Activated naive CD8-positive, alpha-beta T cell treated with anti-CD3 and anti-CD28 coated beads, Interleukin-2, amount 10 ng/mL, durations not matched to agents 7 days and 5 days (primary cell): Measurements from ENCODE around the gene PCP2. TPM values are rescaled to one million over a fixed set of nuclear protein-coding genes. Genes with fewer than 3 reads are reported as not detected.

Experiments
- microRNA-seq: library from miRNA; unstranded; fragments of <30 nt; microRNA quantifications from one replicate; pipeline ENCODE4 v1.2.0, GENCODE V29; 2022
- total RNA-seq, 2 experiments: library from RNA; stranded (reverse); gene quantifications; one replicate each; pipeline ENCODE4 v1.2.3, GENCODE V29; 2021

PCP2 gene
- total RNA-seq, 2 experiments from 2014 or later = 2.6 to 4.8 TPM

Small RNA genes lying within 50 kb of the gene (microRNA-seq; reads per million reads assigned to microRNA genes)
- not detected for gene MIR6792

Other genes with a start within 250 kb of the PCP2 start
- 1 to 10 TPM; 1.0 to 1.3 TPM for gene PEX11G, start 144.7 kb downstream of the PCP2 start, total RNA-seq
- 10 to 100 TPM; 12.6 to 13.1 TPM for gene ZNF358, start 117.6 kb downstream of the PCP2 start, total RNA-seq
- gene MCOLN1, start 111.1 kb downstream of the PCP2 start, total RNA-seq = 10 to 100 TPM; 17.5 to 18.2 TPM
- gene PNPLA6, start 98.0 kb downstream of the PCP2 start, total RNA-seq = 100 to 1,000 TPM; 152 to 155 TPM
- under 1 TPM; 0.40 to 0.50 TPM for gene CAMSAP3, start 37.9 kb downstream of the PCP2 start, total RNA-seq
- 10 to 100 TPM; 53.5 to 58.1 TPM for gene XAB2, start 4.2 kb downstream of the PCP2 start, total RNA-seq
- 100 to 1,000 TPM; 134 to 158 TPM for gene PET100, start 3.9 kb downstream of the PCP2 start, total RNA-seq
- 100 to 1,000 TPM; 170 to 189 TPM for gene STXBP2, start 3.4 kb upstream of the PCP2 start, total RNA-seq
- gene RETN, start 35.3 kb upstream of the PCP2 start, total RNA-seq = 1 to 10 TPM; 4.4 to 4.8 TPM
- not detected for gene MCEMP1, start 43.4 kb upstream of the PCP2 start, total RNA-seq
- 10 to 100 TPM; 74.4 to 79.8 TPM for gene TRAPPC5, start 47.1 kb upstream of the PCP2 start, total RNA-seq
- under 1 TPM; 0.19 to 0.26 TPM for gene FCER2, start 68.4 kb upstream of the PCP2 start, total RNA-seq
- not detected for gene CLEC4G, start 98.4 kb upstream of the PCP2 start, total RNA-seq
- gene CD209, start 113.8 kb upstream of the PCP2 start, total RNA-seq = under 1 TPM; 0.19 to 0.62 TPM
- gene CLEC4M, start 129.5 kb upstream of the PCP2 start, total RNA-seq = not detected
- gene EVI5L, start 196.5 kb upstream of the PCP2 start, total RNA-seq = 10 to 100 TPM in 1 of 2 experiments, 1 to 10 TPM in 1; 9.6 to 10.4 TPM
- gene PRR36, start 240.7 kb upstream of the PCP2 start, total RNA-seq = under 1 TPM; 0.40 to 0.78 TPM